ENCODE data around the gene ADAMTS6.

Gene ADAMTS6

GRCh38 chr5:65113771-65114170 lies 367.9 kb downstream of the ADAMTS6 start:
- TF ChIP-seq EZH2 (IDR thresholded peaks at IDR 0.05; ENCODE audit: borderline replicate concordance, low read depth, low read length, severe bottlenecking) (no peak), CTCF (IDR thresholded peaks at IDR 0.05; ENCODE audit: borderline replicate concordance, extremely low read depth, low read length, poor library complexity, severe bottlenecking) (no peak)
- H3K9ac ChIP-seq (ENCODE audit: low read depth, low read length): no peak overlapping the region
- no peak overlapping the region for H3K27ac ChIP-seq (ENCODE audit: low read length)
- H3K79me2 ChIP-seq (ENCODE audit: insufficient read depth, low read length): no peaks in the 10 kb centered on the region
- peaks cover 6% of the 10 kb centered on the region for H3K9me3 ChIP-seq (ENCODE audit: insufficient read depth, low read length, severe bottlenecking)
- H3K4me1 ChIP-seq (ENCODE audit: insufficient read depth, low read length): no peaks in the 10 kb centered on the region
- no peaks in the 10 kb centered on the region for H4K20me1 ChIP-seq (ENCODE audit: insufficient read depth, low read length)
- no peak overlapping the region for H3K4me3 ChIP-seq (ENCODE audit: low read depth in 1 of 2, low read length in 2 of 2)
- DNase-seq (no peak), ATAC-seq (ENCODE audit: insufficient read depth, low read depth) (no peak)
- H3K4me2 ChIP-seq (ENCODE audit: insufficient read depth, low read length): no peak overlapping the region
- no peaks in the 10 kb centered on the region for H3K36me3 ChIP-seq (ENCODE audit: insufficient read depth, low read length)
- H2AFZ ChIP-seq (ENCODE audit: low read depth, low read length): no peak overlapping the region
- H3K27me3 ChIP-seq (ENCODE audit: insufficient read depth, low read length, poor library complexity): no peaks in the 10 kb centered on the region

- Histone ChIP-seq H3K36me3 (ENCODE audit: insufficient read depth, low read length) (no peaks in the 10 kb centered on the region), H3K9me3 (ENCODE audit: insufficient read depth, low read length, severe bottlenecking) (peaks cover 3% of the 10 kb centered on the region), H3K27ac (ENCODE audit: low read length) (no peak overlapping the region), H3K4me2 (ENCODE audit: insufficient read depth, low read length) (no peak overlapping the region), H3K9ac (ENCODE audit: low read depth, low read length) (no peak overlapping the region), H2AFZ (ENCODE audit: low read depth, low read length) (no peak overlapping the region), H3K79me2 (ENCODE audit: insufficient read depth, low read length) (no peaks in the 10 kb centered on the region), H3K27me3 (ENCODE audit: insufficient read depth, low read length, poor library complexity) (no peaks in the 10 kb centered on the region), H4K20me1 (ENCODE audit: insufficient read depth, low read length) (no peaks in the 10 kb centered on the region), H3K4me1 (ENCODE audit: insufficient read depth, low read length) (no peaks in the 10 kb centered on the region), H3K4me3 (ENCODE audit: low read depth in 1 of 2, low read length in 2 of 2) (no peak overlapping the region)
- DNase-seq (no peak), ATAC-seq (ENCODE audit: insufficient read depth, low read depth) (no peak)
- TF ChIP-seq CTCF (IDR thresholded peaks at IDR 0.05; ENCODE audit: borderline replicate concordance, extremely low read depth, low read length, poor library complexity, severe bottlenecking) (no peak), EZH2 (IDR thresholded peaks at IDR 0.05; ENCODE audit: borderline replicate concordance, low read depth, low read length, severe bottlenecking) (no peak)
These were observed 369.6 kb downstream of the ADAMTS6 start for GRCh38 chr5:65111961-65112658.

GRCh38 chr5:65108786-65109743 lies 372.7 kb downstream of the ADAMTS6 start:
- no peak overlapping the region for H3K9ac ChIP-seq (ENCODE audit: low read depth, low read length)
- no peak for TF ChIP-seq EZH2 (IDR thresholded peaks at IDR 0.05; ENCODE audit: borderline replicate concordance, low read depth, low read length, severe bottlenecking)
- TF ChIP-seq CTCF (IDR thresholded peaks at IDR 0.05; ENCODE audit: borderline replicate concordance, extremely low read depth, low read length, poor library complexity, severe bottlenecking): no peak
- H3K4me1 ChIP-seq (ENCODE audit: insufficient read depth, low read length): no peaks in the 10 kb centered on the region
- no peak overlapping the region for H3K27ac ChIP-seq (ENCODE audit: low read length)
- no peak overlapping the region for H3K4me2 ChIP-seq (ENCODE audit: insufficient read depth, low read length)
- H4K20me1 ChIP-seq (ENCODE audit: insufficient read depth, low read length): no peaks in the 10 kb centered on the region
- H3K9me3 ChIP-seq (ENCODE audit: insufficient read depth, low read length, severe bottlenecking): no peaks in the 10 kb centered on the region
- no peak overlapping the region for H2AFZ ChIP-seq (ENCODE audit: low read depth, low read length)
- ATAC-seq (ENCODE audit: insufficient read depth, low read depth): no peak
- no peaks in the 10 kb centered on the region for H3K27me3 ChIP-seq (ENCODE audit: insufficient read depth, low read length, poor library complexity)
- no peak for DNase-seq
- H3K36me3 ChIP-seq (ENCODE audit: insufficient read depth, low read length): no peaks in the 10 kb centered on the region
- H3K4me3 ChIP-seq (ENCODE audit: low read depth in 1 of 2, low read length in 2 of 2): no peak overlapping the region
- no peaks in the 10 kb centered on the region for H3K79me2 ChIP-seq (ENCODE audit: insufficient read depth, low read length)
